Caco-2 (cell line): ENCODE measurements around the gene MEX3A. TPM values are rescaled to one million over a fixed set of nuclear protein-coding genes. Genes with fewer than 3 reads are reported as not detected.

Experiments used
- BruUV-seq: library from RNA; stranded (reverse); fragments of 400-500 nt; replicated peaks from 2 replicates; lab custom pipeline; 2021; lab: Mats Ljungman, UMichigan
- CTCF ChIA-PET: fragments of 300-600 bp; sonication (Branson Sonifier 250); formaldehyde crosslinking; loops from one replicate; lab custom pipeline; 2022; ENCODE audit warnings: antibody characterized with exemption; lab: Charles Lee
- POLR2A ChIA-PET: fragments of 300-600 bp; sonication (Branson Sonifier 250); formaldehyde crosslinking; loops from one replicate; lab custom pipeline; 2022; ENCODE audit warnings: antibody characterized with exemption; lab: Charles Lee
- DNase-seq, 2 experiments: peaks; one replicate each; pipeline versions ENCODE4 v3.0.0 to v3.0.0-alpha.2; 2020 to 2022
- H3K27me3 ChIP-seq: replicated peaks from 2 replicates; pipeline ENCODE4 v1.6.0; 2011; ENCODE audit warnings: low read length; ENCODE audit not compliant: control insufficient read depth, insufficient read depth
- H3K36me3 ChIP-seq: 2 replicates; pipeline ENCODE4 v1.5.1; 2011; ENCODE audit warnings: low read length; ENCODE audit not compliant: control insufficient read depth, insufficient read depth
- H3K4me1 ChIP-seq: fragments of 250-450 bp; sonication (Bioruptor Pico); 2 replicates; pipeline ENCODE4 v1.5.1; 2020; ENCODE audit warnings: mild to moderate bottlenecking
- H3K4me3 ChIP-seq: 2 replicates; pipeline ENCODE4 v1.5.1; 2011; ENCODE audit warnings: low read depth, mild to moderate bottlenecking, control low read depth, low read length
- H3K9me3 ChIP-seq: fragments of 250-450 bp; sonication (Bioruptor Pico); 2 replicates; pipeline ENCODE4 v1.5.1; 2020; ENCODE audit warnings: mild to moderate bottlenecking, moderate library complexity
- H3K27ac Mint-ChIP-seq: one replicate; pipeline ENCODE4 v1.8.0; 2022; ENCODE audit warnings: mixed read lengths; ENCODE audit not compliant: unreplicated experiment
- H3K27me3 Mint-ChIP-seq: one replicate; pipeline ENCODE4 v1.8.0; 2022; ENCODE audit warnings: mixed read lengths; ENCODE audit not compliant: insufficient read depth, unreplicated experiment
- H3K36me3 Mint-ChIP-seq: one replicate; pipeline ENCODE4 v1.8.0; 2022; ENCODE audit warnings: mild to moderate bottlenecking, mixed read lengths; ENCODE audit not compliant: insufficient read depth, unreplicated experiment
- H3K4me1 Mint-ChIP-seq: one replicate; pipeline ENCODE4 v1.8.0; 2022; ENCODE audit warnings: low read depth, mixed read lengths; ENCODE audit not compliant: unreplicated experiment
- H3K4me3 Mint-ChIP-seq: one replicate; pipeline ENCODE4 v1.8.0; 2022; ENCODE audit warnings: mild to moderate bottlenecking, moderate library complexity, mixed read lengths; ENCODE audit not compliant: unreplicated experiment
- H3K9me3 Mint-ChIP-seq: one replicate; pipeline ENCODE4 v1.8.0; 2022; ENCODE audit warnings: mixed read lengths; ENCODE audit not compliant: unreplicated experiment
- CTCF ChIP-seq, 2 experiments: fragments of 200-600 bp in 1 of 2; IDR thresholded peaks; 1 replicate in 1 of 2; 2 replicates in 1 of 2; pipeline versions ENCODE4 v1.5.1 to v1.8.0; 2011 to 2022; ENCODE audit warnings: antibody characterized with exemption in 1 of 2, control low read depth in 1 of 2, inconsistent platforms in 1 of 2, low read depth in 1 of 2, low read length in 1 of 2, mild to moderate bottlenecking in 1 of 2, moderate library complexity in 1 of 2; ENCODE audit not compliant: insufficient read depth in 1 of 2, severe bottlenecking in 1 of 2, unreplicated experiment in 1 of 2
- intact Hi-C: fragments of 100-400 bp; cut with micrococcal nuclease; formaldehyde crosslinking; loops from one replicate; pipeline ENCODE4 v1.10.0; 2022; ENCODE audit not compliant: unreplicated experiment
- total RNA-seq: library from RNA; stranded (reverse); gene quantifications from 2 replicates; pipeline ENCODE4 v1.2.3, GENCODE V29; 2022

The MEX3A gene
- total RNA-seq, 1 experiment from 2014 or later, result 8.9 TPM

- no peak for TF ChIP-seq CTCF (IDR thresholded peaks at IDR 0.05; ENCODE audit: insufficient read depth in 1 of 2, low read depth in 1 of 2, low read length in 1 of 2, severe bottlenecking in 1 of 2, unreplicated experiment in 1 of 2)
- Mint-ChIP-seq H3K27me3 (no peaks in the 10 kb centered on the region), H3K36me3 (peaks cover 70% of the 10 kb centered on the region), H3K4me1 (peaks cover 8% of the 10 kb centered on the region), H3K9me3 (no peaks in the 10 kb centered on the region), H3K4me3 (no peak overlapping the region), H3K27ac (no peak overlapping the region)
- no peak overlapping the region for H3K4me3 ChIP-seq
- H3K27me3 ChIP-seq, result no peaks in the 10 kb centered on the region
- ChIA-PET POLR2A (no interaction called here), CTCF (interaction anchor here (0.7 to 1.1 kb wide), 9 partner anchors 40 to 435 kb away, joined by 3 to 8 read pairs (median 3); partner anchors contain the start of genes ARHGEF2 and KHDC4)
- intact Hi-C loops, result loop anchor here (5.0 kb wide), 1 partner anchor 59 kb away; no protein-coding TSS in a partner anchor
- no peaks in the 10 kb centered on the region for H3K9me3 ChIP-seq
- BruUV-seq, result no TSS peak
- no peak for DNase-seq
- H3K4me1 ChIP-seq, result no peaks in the 10 kb centered on the region
- H3K36me3 ChIP-seq, result peaks cover 3% of the 10 kb centered on the region; the same call in 1 of the 2 replicates
Observed at GRCh38 chr1:156065871-156066270, 16.4 kb downstream of the MEX3A start.

GRCh38 chr1:156065212-156065611 lies 17.1 kb downstream of the MEX3A start:
- Mint-ChIP-seq H3K4me3 (no peak overlapping the region), H3K36me3 (peaks cover 66% of the 10 kb centered on the region), H3K27me3 (no peaks in the 10 kb centered on the region), H3K9me3 (no peaks in the 10 kb centered on the region), H3K4me1 (peaks cover 8% of the 10 kb centered on the region), H3K27ac (no peak overlapping the region)
- Histone ChIP-seq H3K4me3 (no peak overlapping the region), H3K4me1 (no peaks in the 10 kb centered on the region), H3K36me3 (peaks cover 3% of the 10 kb centered on the region; the same call in 1 of the 2 replicates), H3K27me3 (no peaks in the 10 kb centered on the region), H3K9me3 (no peaks in the 10 kb centered on the region)
- no peak for TF ChIP-seq CTCF (IDR thresholded peaks at IDR 0.05; ENCODE audit: insufficient read depth in 1 of 2, low read depth in 1 of 2, low read length in 1 of 2, severe bottlenecking in 1 of 2, unreplicated experiment in 1 of 2)
- BruUV-seq, result no TSS peak
- ChIA-PET POLR2A (no interaction called here), CTCF (interaction anchor here (0.7 kb wide), 1 partner anchor 88 kb away, joined by 3 read pairs; no protein-coding TSS in a partner anchor)
- DNase-seq, result no peak
- intact Hi-C loops, result loop anchor here (5.0 kb wide), 1 partner anchor 58 kb away; no protein-coding TSS in a partner anchor

- Mint-ChIP-seq H3K27ac (no peak overlapping the region), H3K36me3 (peaks cover 63% of the 10 kb centered on the region), H3K9me3 (no peaks in the 10 kb centered on the region), H3K27me3 (no peaks in the 10 kb centered on the region), H3K4me1 (peaks cover 8% of the 10 kb centered on the region), H3K4me3 (no peak overlapping the region)
- no peaks in the 10 kb centered on the region for H3K27me3 ChIP-seq
- intact Hi-C loops, result loop anchor here (5.0 kb wide), 1 partner anchor 57 kb away; no protein-coding TSS in a partner anchor
- TF ChIP-seq CTCF (IDR thresholded peaks at IDR 0.05; ENCODE audit: insufficient read depth in 1 of 2, low read depth in 1 of 2, low read length in 1 of 2, severe bottlenecking in 1 of 2, unreplicated experiment in 1 of 2), result no peak
- CTCF ChIA-PET, result interaction anchor here (0.6 kb wide), 1 partner anchor 45 kb away, joined by 3 read pairs; no protein-coding TSS in a partner anchor
- POLR2A ChIA-PET, result no interaction called here
- peaks cover 3% of the 10 kb centered on the region; the same call in 1 of the 2 replicates for H3K36me3 ChIP-seq
- H3K9me3 ChIP-seq, result no peaks in the 10 kb centered on the region
- H3K4me1 ChIP-seq, result no peaks in the 10 kb centered on the region
- no peak overlapping the region for H3K4me3 ChIP-seq
- no peak for DNase-seq
- BruUV-seq, result no TSS peak
Observed at GRCh38 chr1:156064615-156065014, 17.6 kb downstream of the MEX3A start.
